ENCODE results near the gene MRPL55.

DNA sequence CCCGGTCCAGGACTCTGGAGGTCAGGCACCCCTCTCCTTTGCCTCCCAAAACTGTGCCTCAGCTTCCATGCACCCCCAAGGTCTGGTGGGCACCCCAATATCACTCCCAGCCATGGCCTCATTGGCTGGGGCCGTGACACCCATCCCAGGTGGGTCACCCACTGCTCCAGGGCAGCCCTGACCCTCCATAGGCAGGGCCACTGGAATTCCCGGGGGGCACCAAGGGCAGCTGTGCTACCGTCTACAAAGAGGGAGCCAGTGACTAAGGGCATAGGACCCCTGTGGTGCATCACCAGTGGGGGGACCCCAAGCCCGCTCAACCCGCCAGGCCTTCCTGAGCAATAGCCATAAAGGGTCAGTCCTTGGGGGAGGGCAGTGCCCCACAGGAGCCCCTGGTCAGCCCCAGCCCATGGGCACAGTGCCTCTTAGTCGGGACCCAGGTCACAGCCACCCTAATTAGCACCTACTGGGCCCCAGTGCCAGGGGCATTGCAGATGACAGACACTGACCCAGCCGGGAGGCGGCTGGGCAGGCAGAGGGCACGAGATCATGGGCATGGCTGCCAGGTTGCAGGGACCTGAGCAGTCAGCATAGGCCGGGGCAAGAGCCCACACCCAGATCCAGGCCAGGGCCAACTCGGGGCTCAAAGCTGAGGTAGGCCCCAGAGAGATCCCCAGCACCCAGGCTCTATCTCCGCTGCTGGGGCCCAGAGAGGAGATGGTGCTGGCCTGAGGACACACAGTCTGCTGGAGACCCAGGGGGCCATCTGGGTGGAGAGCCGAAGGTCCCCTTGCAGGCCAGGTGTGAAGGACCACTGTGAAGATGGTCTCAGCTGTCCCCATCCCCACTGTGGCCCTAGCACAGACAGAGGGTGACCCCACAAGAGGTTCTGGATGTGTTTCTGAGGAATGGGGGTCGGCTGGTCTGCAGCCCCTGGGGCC, 45.6 kb downstream of the MRPL55 start:
- TF ChIP-seq, protein P1, sequence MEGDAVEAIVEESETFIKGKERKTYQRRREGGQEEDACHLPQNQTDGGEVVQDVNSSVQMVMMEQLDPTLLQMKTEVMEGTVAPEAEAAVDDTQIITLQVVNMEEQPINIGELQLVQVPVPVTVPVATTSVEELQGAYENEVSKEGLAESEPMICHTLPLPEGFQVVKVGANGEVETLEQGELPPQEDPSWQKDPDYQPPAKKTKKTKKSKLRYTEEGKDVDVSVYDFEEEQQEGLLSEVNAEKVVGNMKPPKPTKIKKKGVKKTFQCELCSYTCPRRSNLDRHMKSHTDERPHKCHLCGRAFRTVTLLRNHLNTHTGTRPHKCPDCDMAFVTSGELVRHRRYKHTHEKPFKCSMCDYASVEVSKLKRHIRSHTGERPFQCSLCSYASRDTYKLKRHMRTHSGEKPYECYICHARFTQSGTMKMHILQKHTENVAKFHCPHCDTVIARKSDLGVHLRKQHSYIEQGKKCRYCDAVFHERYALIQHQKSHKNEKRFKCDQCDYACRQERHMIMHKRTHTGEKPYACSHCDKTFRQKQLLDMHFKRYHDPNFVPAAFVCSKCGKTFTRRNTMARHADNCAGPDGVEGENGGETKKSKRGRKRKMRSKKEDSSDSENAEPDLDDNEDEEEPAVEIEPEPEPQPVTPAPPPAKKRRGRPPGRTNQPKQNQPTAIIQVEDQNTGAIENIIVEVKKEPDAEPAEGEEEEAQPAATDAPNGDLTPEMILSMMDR (IDR thresholded peaks at IDR 0.05; ENCODE audit: low read depth, low read length): no peak
- TF ChIP-seq POLR2A (IDR thresholded peaks at IDR 0.05; ENCODE audit: extremely low read depth, insufficient read length): no peak
